CD4-positive, alpha-beta T cell (primary cell): Measurements from ENCODE around the gene ANXA3. TPM values are rescaled to one million over a fixed set of nuclear protein-coding genes. Genes with fewer than 3 reads are reported as not detected.

Experiments used
- ATAC-seq: fragments of 200-7000 bp; cut with Tn5 transposase; one replicate; pipeline ENCODE4 v1.10.0; 2022; ENCODE audit warnings: mild to moderate bottlenecking; ENCODE audit not compliant: poor library complexity
- CTCF ChIA-PET: fragments of 350-600 bp; sonication (Branson Sonifier 250); formaldehyde crosslinking; loops from one replicate; lab custom pipeline; 2021; ENCODE audit warnings: antibody characterized with exemption, inconsistent platforms; lab: Charles Lee
- POLR2A ChIA-PET: fragments of 350-600 bp; sonication (Branson Sonifier 250); formaldehyde crosslinking; loops from one replicate; lab custom pipeline; 2021; ENCODE audit warnings: antibody characterized with exemption, inconsistent platforms; lab: Charles Lee
- DNase-seq, 14 experiments: peaks; one replicate each; pipeline ENCODE4 v3.0.0-alpha.2; 2013 to 2020; ENCODE audit warnings: mixed read lengths in 2 of 14
- H3K27ac ChIP-seq, 2 donors: one replicate each; pipeline versions ENCODE4 v1.5.1 to v1.7.0; 2013; ENCODE audit warnings: low read length in 2 of 2, low read depth in 1 of 2, mild to moderate bottlenecking in 1 of 2
- H3K27me3 ChIP-seq, 2 experiments: 1 replicate in 1 of 2; 2 replicates in 1 of 2; pipeline versions ENCODE4 v1.6.1 to v1.7.0; 2013; ENCODE audit warnings: low read length in 2 of 2, control low read depth in 1 of 2, mild to moderate bottlenecking in 1 of 2, moderate library complexity in 1 of 2; ENCODE audit not compliant: insufficient read depth in 2 of 2, control insufficient read depth in 1 of 2
- H3K36me3 ChIP-seq: one replicate; pipeline ENCODE4 v1.6.1; 2013; ENCODE audit warnings: low read length, control low read depth; ENCODE audit not compliant: insufficient read depth
- H3K4me1 ChIP-seq: one replicate; pipeline ENCODE4 v1.6.1; 2013; ENCODE audit warnings: low read length, control low read depth; ENCODE audit not compliant: insufficient read depth
- H3K4me3 ChIP-seq: one replicate; pipeline ENCODE4 v1.5.1; 2013; ENCODE audit warnings: mild to moderate bottlenecking, low read length, moderate library complexity
- H3K9me3 ChIP-seq, 2 experiments: 1 replicate in 1 of 2; 2 replicates in 1 of 2; pipeline versions ENCODE4 v1.6.1 to v1.7.0; 2013; ENCODE audit warnings: low read length in 2 of 2, mild to moderate bottlenecking in 2 of 2, control low read depth in 1 of 2, moderate library complexity in 1 of 2; ENCODE audit not compliant: control insufficient read depth in 1 of 2, insufficient read depth in 1 of 2
- H3K27ac Mint-ChIP-seq: one replicate; pipeline ENCODE4 v1.8.0; 2020; ENCODE audit warnings: mixed read lengths
- H3K27me3 Mint-ChIP-seq: one replicate; pipeline ENCODE4 v1.8.0; 2021; ENCODE audit warnings: mixed read lengths
- H3K36me3 Mint-ChIP-seq: one replicate; pipeline ENCODE4 v1.8.0; 2021; ENCODE audit warnings: low read depth, mixed read lengths
- H3K4me1 Mint-ChIP-seq: one replicate; pipeline ENCODE4 v1.8.0; 2021; ENCODE audit warnings: low read depth, mixed read lengths
- H3K4me3 Mint-ChIP-seq: one replicate; pipeline ENCODE4 v1.8.0; 2020; ENCODE audit warnings: mild to moderate bottlenecking, mixed read lengths
- H3K9me3 Mint-ChIP-seq: one replicate; pipeline ENCODE4 v1.8.0; 2020; ENCODE audit warnings: mixed read lengths
- CTCF ChIP-seq: fragments of 200-600 bp; IDR thresholded peaks from one replicate; pipeline ENCODE4 v1.8.0; 2022; ENCODE audit warnings: antibody characterized with exemption, mild to moderate bottlenecking
- intact Hi-C, 2 experiments: fragments of 100-400 bp; cut with DNase I in 1 of 2; cut with micrococcal nuclease in 1 of 2; formaldehyde crosslinking; loops; one replicate each; pipeline versions ENCODE4 v1.15.1 to v1.9.0; 2023 to 2025; cut with DNase I, micrococcal nuclease
- total RNA-seq, 174 experiments: library from RNA in 2 of 174; stranded (reverse) in 2 of 174; gene quantifications; one replicate each; pipeline ENCODE4 v1.2.3 and lab custom pipeline; 2021 to 2026

Gene ANXA3
- total RNA-seq, 2 experiments from 2014 or later = not detected

- POLR2A ChIA-PET = no interaction called here
Measured at GRCh38 chr4:78584863-78585547, 33.4 kb downstream of the ANXA3 start.

GRCh38 chr4:78585633-78586032 is 34.1 kb downstream of the ANXA3 start:
- Mint-ChIP-seq H3K36me3 (no peaks in the 10 kb centered on the region), H3K4me3 (no peak overlapping the region), H3K4me1 (no peaks in the 10 kb centered on the region), H3K9me3 (no peaks in the 10 kb centered on the region), H3K27me3 (no peaks in the 10 kb centered on the region), H3K27ac (no peak overlapping the region)
- no peak overlapping the region for H3K4me3 ChIP-seq
- ChIA-PET CTCF (no interaction called here), POLR2A (no interaction called here)
- H3K4me1 ChIP-seq = no peaks in the 10 kb centered on the region
- no peak for ATAC-seq
- no peaks in the 10 kb centered on the region for H3K36me3 ChIP-seq
- intact Hi-C loops = no loop called here
- H3K27ac ChIP-seq = no peak overlapping the region
- H3K27me3 ChIP-seq = no peaks in the 10 kb centered on the region
- DNase-seq = no peak
- H3K9me3 ChIP-seq = no peaks in the 10 kb centered on the region
- TF ChIP-seq CTCF = no peak

More at GRCh38 chr4:78584863-78585547, 33.4 kb downstream of the ANXA3 start:
- Histone ChIP-seq H3K36me3 (no peaks in the 10 kb centered on the region), H3K9me3 (no peaks in the 10 kb centered on the region), H3K4me3 (no peak overlapping the region), H3K4me1 (no peaks in the 10 kb centered on the region), H3K27me3 (no peaks in the 10 kb centered on the region), H3K27ac (no peak overlapping the region)
- TF ChIP-seq CTCF = no peak
- Mint-ChIP-seq H3K36me3 (no peaks in the 10 kb centered on the region), H3K27ac (no peak overlapping the region), H3K4me1 (no peaks in the 10 kb centered on the region), H3K4me3 (no peak overlapping the region), H3K27me3 (no peaks in the 10 kb centered on the region), H3K9me3 (no peaks in the 10 kb centered on the region)
- DNase-seq = no peak
- ATAC-seq = no peak
- intact Hi-C loops = no loop called here
- CTCF ChIA-PET = no interaction called here

GRCh38 chr4:78588894-78589545 is 37.5 kb downstream of the ANXA3 start:
- H3K9me3 ChIP-seq = no peaks in the 10 kb centered on the region
- no peaks in the 10 kb centered on the region for H3K4me1 ChIP-seq
- no peak overlapping the region for H3K27ac Mint-ChIP-seq
- H3K36me3 Mint-ChIP-seq = no peaks in the 10 kb centered on the region
- intact Hi-C loops = no loop called here
- H3K27ac ChIP-seq = no peak overlapping the region
- H3K4me3 Mint-ChIP-seq = no peak overlapping the region
- ATAC-seq = no peak
- H3K36me3 ChIP-seq = no peaks in the 10 kb centered on the region
- ChIA-PET CTCF (no interaction called here), POLR2A (no interaction called here)
- H3K27me3 ChIP-seq = no peaks in the 10 kb centered on the region
- H3K9me3 Mint-ChIP-seq = no peaks in the 10 kb centered on the region
- no peaks in the 10 kb centered on the region for H3K27me3 Mint-ChIP-seq
- TF ChIP-seq CTCF = no peak
- no peak overlapping the region for H3K4me3 ChIP-seq
- no peak for DNase-seq
- H3K4me1 Mint-ChIP-seq = no peaks in the 10 kb centered on the region
